ENCODE results near the gene IGFBP2.

- TF ChIP-seq POLR2A (IDR thresholded peaks at IDR 0.05) = no peak
- no peak for TF ChIP-seq CTCF (IDR thresholded peaks at IDR 0.05)
- TF ChIP-seq POLR2AphosphoS5 (IDR thresholded peaks at IDR 0.05) = no peak
- TF ChIP-seq EP300 (IDR thresholded peaks at IDR 0.05) = no peak
These were observed 55.6 kb downstream of the IGFBP2 start for GRCh38 chr2:216688731-216689340.

Data from stomach (tissue), 4 donors.